DMS153 (cell line): ENCODE data around the gene MRPS23.

ENCODE experiments used
- DNase-seq: peaks from one replicate; lab custom pipeline; 2025; lab: John Stamatoyannopoulos, UW

MRPS23 gene

GRCh38 chr17:57794841-57795240 is 55.0 kb downstream of the MRPS23 start:
- no peak for DNase-seq

GRCh38 chr17:57788725-57789124 is 61.1 kb downstream of the MRPS23 start:
- no peak for DNase-seq

GRCh38 chr17:57785022-57785421 is 64.8 kb downstream of the MRPS23 start:
- no peak for DNase-seq
